Colonic mucosa (tissue), 4 donors: ENCODE measurements around the gene EPHB1. TPM values are rescaled to one million over a fixed set of nuclear protein-coding genes. Genes with fewer than 3 reads are reported as not detected.

Source experiments
- DNase-seq: peaks from one replicate; pipeline ENCODE4 v3.0.0-alpha.2; 2020
- H3K27ac ChIP-seq: fragments of 200-600 bp; one replicate; pipeline ENCODE4 v1.8.0; 2021
- H3K27me3 ChIP-seq: fragments of 200-600 bp; one replicate; pipeline ENCODE4 v1.8.0; 2021
- H3K36me3 ChIP-seq: fragments of 200-600 bp; one replicate; pipeline ENCODE4 v1.8.0; 2021
- H3K4me1 ChIP-seq: fragments of 200-600 bp; one replicate; pipeline ENCODE4 v1.8.0; 2021; ENCODE audit warnings: mild to moderate bottlenecking
- H3K4me3 ChIP-seq: fragments of 200-600 bp; one replicate; pipeline ENCODE4 v1.8.0; 2021
- H3K9ac ChIP-seq, 2 donors: one replicate each; pipeline ENCODE4 v1.7.0; 2013; ENCODE audit warnings: control low read depth in 2 of 2, low read depth in 2 of 2, low read length in 2 of 2
- H3K9me3 ChIP-seq: fragments of 200-600 bp; one replicate; pipeline ENCODE4 v1.8.0; 2021
- intact Hi-C: fragments of 100-400 bp; cut with DNase I; formaldehyde crosslinking; loops from one replicate; pipeline ENCODE4 v1.14.1; 2022
- total RNA-seq, 2 donors: library from RNA; stranded (reverse); fragmentation: NEBNext Ultra II Directional in 1 of 2; extraction: Animal tissue kit (Norgen Biotek cat#: 25700) in 1 of 2; gene quantifications; one replicate each; pipeline ENCODE4 v1.2.1, GENCODE V29; 2021
- TF ChIP-seq, protein P1 (sequence below): fragments of 200-600 bp; IDR thresholded peaks from one replicate; pipeline ENCODE4 v1.8.0; 2022; ENCODE audit warnings: antibody characterized with exemption, mild to moderate bottlenecking
- donor health status: healthy.
- donor health status: DM: no; HTN: no; CAD: no.
- donor health status: DM: no; HTN: no; CAD: no.

Gene EPHB1
- total RNA-seq, 2 donors from 2014 or later = 0.40 to 0.74 TPM

DNA sequence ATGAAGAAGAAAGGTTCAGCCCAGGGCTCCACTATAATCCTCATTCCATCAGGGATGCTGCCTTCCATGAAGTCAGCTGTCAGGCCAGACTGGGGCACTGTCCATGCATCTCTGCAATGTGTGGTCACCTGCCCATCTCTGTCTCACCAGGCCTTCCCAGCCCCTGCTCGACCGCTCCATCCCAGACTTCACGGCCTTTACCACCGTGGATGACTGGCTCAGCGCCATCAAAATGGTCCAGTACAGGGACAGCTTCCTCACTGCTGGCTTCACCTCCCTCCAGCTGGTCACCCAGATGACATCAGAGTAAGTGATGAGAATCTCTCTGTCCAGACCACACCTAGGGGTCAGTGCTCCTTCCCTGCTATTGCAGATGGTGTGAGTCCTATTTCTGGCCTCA, 454.1 kb downstream of the EPHB1 start:
- H3K4me1 ChIP-seq = no peaks in the 10 kb centered on the region
- no peaks in the 10 kb centered on the region for H3K9me3 ChIP-seq
- no peak overlapping the region for H3K27ac ChIP-seq
- intact Hi-C loops = no loop called here
- no peak overlapping the region for H3K9ac ChIP-seq
- TF ChIP-seq, protein P1, sequence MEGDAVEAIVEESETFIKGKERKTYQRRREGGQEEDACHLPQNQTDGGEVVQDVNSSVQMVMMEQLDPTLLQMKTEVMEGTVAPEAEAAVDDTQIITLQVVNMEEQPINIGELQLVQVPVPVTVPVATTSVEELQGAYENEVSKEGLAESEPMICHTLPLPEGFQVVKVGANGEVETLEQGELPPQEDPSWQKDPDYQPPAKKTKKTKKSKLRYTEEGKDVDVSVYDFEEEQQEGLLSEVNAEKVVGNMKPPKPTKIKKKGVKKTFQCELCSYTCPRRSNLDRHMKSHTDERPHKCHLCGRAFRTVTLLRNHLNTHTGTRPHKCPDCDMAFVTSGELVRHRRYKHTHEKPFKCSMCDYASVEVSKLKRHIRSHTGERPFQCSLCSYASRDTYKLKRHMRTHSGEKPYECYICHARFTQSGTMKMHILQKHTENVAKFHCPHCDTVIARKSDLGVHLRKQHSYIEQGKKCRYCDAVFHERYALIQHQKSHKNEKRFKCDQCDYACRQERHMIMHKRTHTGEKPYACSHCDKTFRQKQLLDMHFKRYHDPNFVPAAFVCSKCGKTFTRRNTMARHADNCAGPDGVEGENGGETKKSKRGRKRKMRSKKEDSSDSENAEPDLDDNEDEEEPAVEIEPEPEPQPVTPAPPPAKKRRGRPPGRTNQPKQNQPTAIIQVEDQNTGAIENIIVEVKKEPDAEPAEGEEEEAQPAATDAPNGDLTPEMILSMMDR = no peak
- no peak for DNase-seq
- H3K27me3 ChIP-seq = no peaks in the 10 kb centered on the region
- H3K36me3 ChIP-seq = no peaks in the 10 kb centered on the region
- no peak overlapping the region for H3K4me3 ChIP-seq

DNA sequence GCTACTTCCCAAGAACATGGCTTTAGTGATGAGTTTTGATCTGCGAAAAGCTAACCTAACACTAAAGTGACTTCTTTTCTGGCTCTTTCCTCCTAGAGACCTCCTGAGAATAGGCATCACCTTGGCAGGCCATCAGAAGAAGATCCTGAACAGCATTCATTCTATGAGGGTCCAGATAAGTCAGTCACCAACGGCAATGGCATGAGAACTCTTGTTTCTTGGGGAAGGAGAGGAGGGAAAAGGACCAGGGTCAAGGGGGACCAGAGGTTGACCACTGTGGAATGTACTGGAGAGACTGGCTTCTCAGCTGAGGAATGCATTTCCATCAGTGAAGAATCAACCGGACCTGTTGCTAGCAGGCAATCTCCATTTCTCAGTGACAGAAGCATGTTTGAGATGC, 463.9 kb downstream of the EPHB1 start:
- Histone ChIP-seq H3K4me1 (no peaks in the 10 kb centered on the region), H3K36me3 (no peaks in the 10 kb centered on the region), H3K9me3 (no peaks in the 10 kb centered on the region), H3K4me3 (no peak overlapping the region), H3K27me3 (no peaks in the 10 kb centered on the region), H3K9ac (no peak overlapping the region), H3K27ac (no peak overlapping the region)
- intact Hi-C loops = no loop called here
- TF ChIP-seq, protein P1 = no peak
- DNase-seq = no peak

DNA sequence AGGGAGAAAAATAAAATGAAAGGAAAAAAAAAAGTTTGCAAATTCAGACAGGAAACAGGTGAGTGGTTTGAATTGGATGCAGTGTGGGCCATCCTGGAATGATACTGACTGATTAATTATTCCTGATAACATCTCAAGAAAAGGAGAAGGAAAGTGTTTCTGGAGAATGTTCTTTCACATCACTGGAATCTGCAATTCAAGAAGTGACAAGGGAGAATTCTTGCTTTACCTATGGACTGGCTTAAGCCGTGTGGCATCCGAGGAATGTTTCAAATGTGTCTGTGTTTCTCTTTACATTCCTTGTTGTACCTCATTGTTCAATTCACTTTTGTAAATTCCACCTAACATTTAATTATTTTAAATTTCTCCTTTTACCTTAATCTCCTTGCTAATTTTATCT, 465.0 kb downstream of the EPHB1 start:
- H3K4me3 ChIP-seq = no peak overlapping the region
- intact Hi-C loops = no loop called here
- H3K9me3 ChIP-seq = no peaks in the 10 kb centered on the region
- no peaks in the 10 kb centered on the region for H3K36me3 ChIP-seq
- no peak for DNase-seq
- H3K27ac ChIP-seq = no peak overlapping the region
- no peak overlapping the region for H3K9ac ChIP-seq
- TF ChIP-seq, protein P1 = no peak
- no peaks in the 10 kb centered on the region for H3K27me3 ChIP-seq
- no peaks in the 10 kb centered on the region for H3K4me1 ChIP-seq

DNA sequence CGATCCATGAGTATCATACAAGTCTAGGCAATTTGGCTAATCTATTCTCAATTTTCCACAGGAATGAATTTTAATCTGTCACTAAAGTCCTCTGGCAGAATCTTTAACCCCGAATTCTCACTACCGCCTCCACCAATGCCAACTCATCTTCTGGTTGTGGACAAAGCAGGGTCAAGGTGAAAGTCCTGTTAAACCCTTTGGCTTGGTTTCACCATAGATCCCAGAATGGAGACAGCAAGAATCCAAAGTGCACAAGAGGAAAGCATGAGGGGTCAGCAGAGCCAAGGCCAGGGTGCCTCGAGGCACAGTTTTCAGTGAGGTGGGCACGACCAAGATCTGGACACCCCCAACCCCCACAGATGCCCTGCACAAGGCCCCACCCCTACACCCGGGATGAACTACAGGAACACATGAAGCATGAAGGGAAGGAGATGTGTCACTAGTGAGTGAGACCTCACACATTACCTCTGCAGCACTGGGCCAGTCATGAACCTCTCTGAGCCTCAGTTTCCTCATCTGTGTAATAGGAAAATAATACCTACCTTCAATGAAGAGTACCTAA, 466.2 kb downstream of the EPHB1 start:
- intact Hi-C loops = no loop called here
- TF ChIP-seq, protein P1 = no peak
- H3K36me3 ChIP-seq = no peaks in the 10 kb centered on the region

DNA sequence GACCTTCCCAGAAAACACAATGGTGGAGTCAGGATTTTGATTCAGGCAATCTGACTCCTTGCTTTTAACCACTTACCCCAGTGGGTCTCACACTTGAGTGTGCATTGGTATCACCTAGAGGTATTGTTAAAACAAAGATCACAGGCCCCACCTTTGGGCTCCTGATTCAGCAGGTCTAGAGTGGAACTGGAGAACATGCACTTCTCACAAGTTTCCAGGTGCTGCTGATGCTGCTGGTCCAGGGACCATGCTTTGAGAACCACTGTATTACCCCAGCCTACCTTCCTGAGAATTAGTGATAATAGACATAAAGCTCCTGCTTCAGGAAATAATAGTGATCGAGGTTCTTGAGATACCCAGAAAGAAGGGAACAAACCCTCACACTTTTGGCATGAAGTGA, 466.9 kb downstream of the EPHB1 start:
- Histone ChIP-seq H3K9me3 (no peaks in the 10 kb centered on the region), H3K4me1 (no peaks in the 10 kb centered on the region), H3K9ac (no peak overlapping the region), H3K36me3 (no peaks in the 10 kb centered on the region), H3K27ac (no peak overlapping the region), H3K4me3 (no peak overlapping the region), H3K27me3 (no peaks in the 10 kb centered on the region)
- no peak for DNase-seq
- TF ChIP-seq, protein P1 = no peak
- intact Hi-C loops = no loop called here

More for the DNA sequence above, 466.2 kb downstream of the EPHB1 start:
- Histone ChIP-seq H3K9me3 (no peaks in the 10 kb centered on the region), H3K27me3 (no peaks in the 10 kb centered on the region), H3K9ac (no peak overlapping the region), H3K4me3 (no peak overlapping the region), H3K4me1 (no peaks in the 10 kb centered on the region), H3K27ac (no peak overlapping the region)
- DNase-seq = no peak
